Activated CD4-positive, alpha-beta T cell treated with anti-CD3 and anti-CD28 coated beads, Interleukin-10, Interleukin-2, amounts not matched to agents 100 ng/mL and 50 ng/mL, durations not matched to agents 16 hours and 8 hours (primary cell): ENCODE results near the gene UCHL5.

ENCODE experiments used
- DNase-seq: peaks from one replicate; pipeline ENCODE4 v3.0.0-alpha.2; 2020

The UCHL5 gene

DNA sequence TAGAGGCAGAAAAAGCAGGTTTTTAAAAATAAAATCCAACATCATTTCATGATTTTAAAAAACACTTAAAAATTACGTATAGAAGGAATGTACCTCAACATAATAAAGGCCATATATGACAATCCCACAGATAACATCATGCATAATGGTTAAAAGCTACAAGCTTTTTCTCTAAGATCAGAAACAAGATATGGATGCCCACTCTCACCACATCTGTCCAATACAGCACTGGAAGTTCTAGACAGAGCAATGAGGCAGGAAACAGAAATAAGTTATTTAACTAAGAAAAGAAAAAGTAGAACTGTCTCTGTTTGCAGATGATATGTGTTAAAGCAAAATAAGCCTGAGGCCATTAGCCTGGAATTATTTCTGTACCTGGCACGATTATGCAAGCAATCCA lies 96.3 kb downstream of the UCHL5 start:
- no peak for DNase-seq
